Measurements from ENCODE around the gene MAPKAPK3.

Gene MAPKAPK3

DNA sequence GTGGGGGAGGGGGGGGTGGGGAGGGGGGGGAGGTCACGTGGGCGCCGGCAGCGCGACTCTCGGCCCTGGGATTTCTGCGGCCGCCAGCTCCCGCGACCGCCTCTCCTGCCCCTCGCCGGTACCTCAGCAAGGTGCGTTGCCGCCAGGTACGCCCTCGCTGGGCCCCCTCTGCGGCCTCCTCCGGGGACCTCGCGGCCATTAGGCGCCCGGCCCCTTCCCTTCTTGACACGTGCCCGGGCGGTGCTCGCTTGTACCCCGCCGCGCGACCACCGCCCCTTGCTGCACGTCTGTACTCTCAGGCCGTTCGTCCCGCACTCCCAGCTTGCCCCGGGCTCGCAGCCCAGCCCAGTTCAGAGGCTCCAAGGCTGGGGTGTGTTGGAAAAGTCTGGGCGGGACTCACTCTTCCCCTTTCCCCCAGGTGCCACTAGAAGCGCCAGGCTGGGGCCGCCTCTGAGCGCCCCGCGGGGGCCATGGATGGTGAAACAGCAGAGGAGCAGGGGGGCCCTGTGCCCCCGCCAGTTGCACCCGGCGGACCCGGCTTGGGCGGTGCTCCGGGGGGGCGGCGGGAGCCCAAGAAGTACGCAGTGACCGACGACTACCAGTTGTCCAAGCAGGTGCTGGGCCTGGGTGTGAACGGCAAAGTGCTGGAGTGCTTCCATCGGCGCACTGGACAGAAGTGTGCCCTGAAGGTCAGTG, at the start of gene MAPKAPK3:
Gene MAPKAPK3, plus strand, starts transcription at position 56 of the 696 bp plus-strand sequence. Its CDS starts 415 bp downstream, at position 471.
- FAIRE-seq: no peak

DNA sequence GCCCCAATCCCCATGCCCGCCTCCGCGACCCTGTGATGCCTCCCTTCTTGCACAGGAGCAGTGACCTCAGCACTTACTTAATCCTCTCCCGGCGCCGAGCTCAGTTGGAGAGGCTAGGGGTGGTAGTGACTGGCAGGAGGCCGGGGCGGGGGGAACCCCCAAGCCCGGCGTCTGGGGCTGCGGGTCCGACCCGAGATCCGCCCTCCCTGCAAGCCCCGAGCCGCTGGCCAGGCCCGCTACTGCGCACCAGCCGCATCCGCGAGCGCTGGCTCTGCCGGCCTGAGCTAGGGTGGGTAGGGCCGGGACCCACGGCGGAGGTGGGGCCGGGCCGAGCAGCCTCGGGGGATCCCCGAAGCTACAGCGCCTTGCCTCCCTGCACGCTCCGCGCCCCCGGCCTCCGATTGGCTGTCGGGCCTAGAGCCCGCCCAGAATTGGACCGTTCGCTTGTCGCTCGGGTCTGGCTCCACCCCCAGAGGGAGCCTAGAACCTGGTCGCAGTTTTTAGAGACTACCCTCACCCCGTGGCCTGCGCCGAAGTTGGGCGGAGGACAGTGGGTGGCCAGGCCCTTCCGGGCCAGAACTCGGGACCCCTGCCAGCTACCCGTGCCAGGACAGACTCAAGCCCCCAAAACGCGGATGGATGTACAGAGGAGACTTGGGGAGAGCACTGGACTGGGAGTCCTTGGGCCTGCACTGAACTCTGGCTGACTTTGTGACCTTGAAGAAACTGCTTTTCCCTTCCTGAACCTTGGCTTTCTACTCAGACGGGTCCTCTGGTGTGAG, 49.4 kb upstream of the MAPKAPK3 start, which contains the start of gene C3orf18:
Gene C3orf18, minus strand, starts transcription at position 362 of the 782 bp plus-strand sequence. CDS start 2,048 bp downstream, outside the sequence.
- FAIRE-seq: no peak

DNA sequence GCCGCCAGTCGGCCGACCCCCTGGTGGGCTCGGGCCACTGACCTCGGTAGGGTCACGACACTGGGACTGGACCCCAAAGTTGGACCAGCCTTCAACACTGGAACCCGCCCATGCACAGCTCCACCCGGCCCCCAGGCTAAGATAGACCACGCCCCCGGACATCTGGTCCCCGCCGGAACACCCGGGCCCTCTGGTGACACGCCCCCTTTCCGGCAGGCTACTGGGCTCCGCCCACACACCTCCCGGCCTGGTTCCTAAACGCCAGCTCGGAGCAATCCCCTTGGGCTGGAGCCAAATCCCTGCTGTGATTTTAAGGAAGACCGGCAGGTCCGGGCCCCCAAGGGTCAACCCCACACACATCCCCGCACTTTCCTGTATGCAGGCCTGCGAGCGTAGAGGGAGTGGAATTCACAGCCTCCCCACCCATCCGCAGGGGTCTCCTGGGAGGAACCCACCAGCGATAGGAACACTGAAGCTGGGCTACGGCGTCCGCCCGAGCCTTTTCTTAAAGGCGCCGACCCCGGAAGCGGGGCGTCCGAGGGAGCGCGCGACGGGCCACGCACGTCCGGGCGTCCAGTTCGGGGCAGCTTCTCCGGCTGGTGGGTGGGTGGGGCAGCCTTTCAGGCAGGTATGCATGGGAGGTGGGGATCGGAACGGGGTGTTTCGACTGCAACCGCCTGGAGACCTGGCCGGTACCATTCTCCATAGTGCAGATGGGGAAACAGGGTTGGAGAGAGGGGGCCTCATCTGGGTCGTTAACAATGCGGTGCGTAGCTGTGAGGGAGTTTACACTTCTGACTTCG, 47.8 kb upstream of the MAPKAPK3 start, which contains the start of gene HEMK1:
Gene HEMK1, plus strand, starts transcription at position 576 of the 803 bp plus-strand sequence. CDS start 1,583 bp downstream, outside the sequence.
- peak; percentile 95 for FAIRE-seq

DNA sequence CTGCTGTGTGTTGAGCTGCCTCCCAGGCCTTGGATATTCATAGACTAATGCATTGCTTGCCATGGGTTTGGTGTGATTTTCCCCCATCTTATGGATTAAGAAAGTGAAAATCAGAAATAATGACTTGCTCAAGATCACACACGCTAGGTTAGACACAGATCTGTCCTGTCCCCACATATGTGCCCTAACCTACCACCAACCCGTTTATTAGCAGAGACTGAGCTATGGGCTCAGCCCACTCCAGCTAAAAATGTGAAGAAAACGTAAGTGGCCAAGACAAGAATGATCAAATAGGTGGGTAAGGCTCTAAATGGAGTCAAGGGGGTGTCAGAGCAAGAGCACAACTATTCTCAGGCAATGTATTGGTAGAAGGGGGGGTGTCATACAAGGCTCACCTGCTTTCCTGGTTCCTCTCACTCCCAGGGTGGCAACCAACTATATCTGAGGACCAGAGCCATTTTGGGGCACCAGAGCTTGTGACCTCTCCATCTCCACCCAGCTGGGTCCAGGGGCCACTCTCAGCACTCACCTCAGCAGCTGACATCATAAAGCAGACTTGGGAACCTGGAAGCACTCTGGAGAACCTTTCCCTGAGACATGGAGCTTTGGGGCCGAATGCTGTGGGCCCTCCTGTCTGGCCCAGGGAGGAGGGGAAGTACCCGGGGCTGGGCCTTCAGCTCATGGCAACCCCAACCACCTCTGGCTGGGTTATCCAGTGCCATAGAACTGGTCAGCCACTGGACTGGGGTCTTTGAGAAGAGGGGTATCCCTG, 46.3 kb upstream of the MAPKAPK3 start:
- FAIRE-seq: no peak

DNA sequence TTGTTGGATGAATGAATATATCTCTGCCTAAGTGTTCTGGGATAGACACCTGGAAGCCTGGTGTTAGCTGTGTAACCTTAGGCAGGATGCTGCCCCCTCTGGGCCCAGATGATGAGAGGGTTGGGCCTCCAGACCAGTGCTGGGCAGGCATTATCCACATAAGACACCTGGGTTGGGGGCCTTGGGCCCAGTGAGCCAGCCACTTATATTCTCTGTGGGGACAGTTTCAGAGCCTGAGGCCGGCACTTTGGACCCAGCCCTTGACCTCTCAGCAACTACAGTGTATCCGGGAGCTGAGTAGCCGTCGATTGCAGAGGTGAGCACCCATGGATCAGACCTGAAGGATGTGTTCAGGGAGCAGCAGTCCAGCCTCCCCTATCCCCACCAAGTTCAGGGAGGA, 45.5 kb upstream of the MAPKAPK3 start:
- FAIRE-seq: no peak

DNA sequence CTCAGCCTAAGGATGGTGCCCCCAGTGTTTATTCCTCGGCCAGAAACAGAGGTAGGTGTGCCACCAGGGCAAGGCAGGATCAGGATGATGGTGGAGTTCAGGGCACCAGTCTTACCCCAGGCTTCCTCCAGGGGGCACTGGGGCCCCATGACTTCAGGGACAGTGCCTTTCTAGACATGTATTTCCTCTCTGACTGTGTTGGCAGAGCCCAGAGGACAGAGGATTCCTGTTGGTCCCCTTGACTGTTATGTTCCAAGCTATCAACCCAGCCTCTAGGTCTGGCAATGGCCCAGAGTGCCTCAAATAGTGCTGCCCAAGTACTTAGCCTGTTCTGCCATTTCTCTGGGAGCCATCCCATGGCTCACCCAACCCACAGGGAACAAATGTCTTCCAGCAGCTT, 44.8 kb upstream of the MAPKAPK3 start:
- no peak for FAIRE-seq

DNA sequence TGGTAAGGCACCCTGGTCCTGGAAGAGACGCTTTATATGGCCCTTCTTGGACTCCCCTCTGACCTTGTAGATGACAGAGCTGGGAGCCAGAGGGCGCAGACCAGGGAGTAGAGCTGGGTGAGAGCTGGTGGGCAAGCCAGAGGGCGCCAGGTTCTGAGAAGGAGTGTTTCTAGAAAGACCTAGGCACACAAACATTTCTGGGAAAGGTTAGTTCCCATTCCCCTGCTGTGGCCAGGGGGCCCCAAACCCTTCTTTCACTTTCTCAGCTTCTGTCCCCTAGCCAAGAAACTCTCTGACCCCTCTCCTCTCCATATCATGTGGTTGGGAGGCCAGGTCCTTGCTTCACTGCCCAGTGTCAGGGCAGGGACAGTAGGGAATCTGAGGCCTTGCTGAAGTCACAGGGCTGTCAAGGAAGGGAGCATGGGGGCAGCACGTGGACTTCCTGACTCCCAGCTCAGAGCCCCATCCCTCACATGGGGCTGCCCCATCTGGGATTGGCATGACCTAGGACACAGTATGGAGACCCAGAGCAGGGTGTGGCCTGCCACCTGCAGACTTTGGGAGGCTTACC, 44.1 kb upstream of the MAPKAPK3 start:
- FAIRE-seq: no peak

DNA sequence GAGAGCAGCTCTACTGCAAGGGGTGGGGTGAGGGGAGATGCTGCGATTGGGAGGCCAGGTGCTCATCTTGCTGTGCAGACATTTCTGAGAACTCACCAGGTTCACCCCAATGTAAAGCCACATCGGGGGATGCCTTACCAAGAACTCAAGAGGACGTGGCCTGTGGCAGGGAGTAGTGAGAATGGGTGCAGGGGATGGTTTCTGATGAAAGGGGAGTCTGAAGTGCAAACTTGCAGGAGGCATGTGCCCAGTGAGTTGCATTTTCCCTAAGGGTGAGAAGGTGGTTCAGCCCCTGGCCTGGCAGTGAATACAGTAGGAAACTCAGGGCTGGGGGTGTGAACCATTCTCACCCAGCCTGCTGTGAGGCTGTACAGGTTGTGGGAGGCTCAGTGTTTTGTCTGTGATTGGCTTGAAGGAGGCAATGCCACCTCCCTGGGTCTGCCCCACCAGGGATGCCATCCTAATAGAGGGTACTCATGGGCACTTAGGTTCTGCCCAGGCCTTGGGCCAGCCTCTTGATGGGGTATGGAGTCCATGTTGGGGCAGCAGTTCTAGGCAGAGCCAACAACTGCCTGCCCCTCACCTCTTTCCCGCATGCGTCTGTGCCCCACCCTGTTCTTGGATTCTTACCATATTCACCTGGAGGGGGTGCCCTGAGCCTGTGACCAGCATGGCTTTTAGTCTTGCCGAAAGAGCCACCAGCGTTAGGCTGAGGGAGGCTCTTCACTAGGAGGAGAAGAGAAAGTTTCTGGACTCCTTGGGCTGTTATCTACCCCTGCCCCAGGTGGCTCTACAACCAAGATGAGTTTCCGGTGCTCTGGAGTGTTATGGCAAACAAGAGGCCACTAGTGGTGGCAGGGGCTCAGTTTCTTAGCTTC, 43.1 kb upstream of the MAPKAPK3 start:
- FAIRE-seq: no peak

DNA sequence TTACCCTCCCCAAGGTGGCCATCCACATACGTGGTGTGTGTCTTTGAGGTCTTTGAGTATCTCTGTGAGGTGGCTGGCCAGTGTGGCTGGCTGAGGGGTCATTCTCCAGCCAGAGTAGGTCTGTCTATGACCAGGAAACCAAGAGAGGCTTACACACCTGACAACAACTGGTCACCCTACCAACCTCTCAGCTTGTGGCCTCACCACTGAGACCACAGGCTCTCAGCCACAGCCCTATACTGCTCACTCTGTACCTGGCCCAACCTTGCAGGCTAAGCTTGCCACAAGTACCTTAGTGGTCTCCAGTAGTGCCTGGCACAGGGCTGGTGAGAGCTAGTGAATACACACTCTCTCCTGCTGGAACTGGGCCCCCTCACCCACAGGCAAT, 42.5 kb upstream of the MAPKAPK3 start:
- FAIRE-seq: no peak

DNA sequence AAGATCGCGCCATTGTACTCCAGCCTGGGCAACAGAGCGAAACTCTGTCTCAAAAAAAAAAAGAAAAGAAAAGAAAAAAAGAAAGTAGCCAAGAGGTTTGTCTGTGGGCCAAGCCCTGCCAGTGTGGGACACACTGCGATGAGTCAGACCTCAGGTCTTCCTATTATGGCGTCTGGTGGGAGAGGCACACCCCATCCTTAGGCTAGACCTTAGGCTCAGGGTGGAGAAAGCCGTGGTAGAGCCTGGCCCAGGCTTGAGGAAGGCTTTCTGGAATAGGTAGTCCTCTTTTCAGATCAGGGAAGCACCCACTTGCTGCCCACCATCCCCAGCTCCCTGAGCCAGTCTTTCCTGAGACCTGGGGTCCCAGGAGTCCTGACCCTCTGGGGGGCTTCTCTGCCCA, 41.6 kb upstream of the MAPKAPK3 start:
- no peak for FAIRE-seq

DNA sequence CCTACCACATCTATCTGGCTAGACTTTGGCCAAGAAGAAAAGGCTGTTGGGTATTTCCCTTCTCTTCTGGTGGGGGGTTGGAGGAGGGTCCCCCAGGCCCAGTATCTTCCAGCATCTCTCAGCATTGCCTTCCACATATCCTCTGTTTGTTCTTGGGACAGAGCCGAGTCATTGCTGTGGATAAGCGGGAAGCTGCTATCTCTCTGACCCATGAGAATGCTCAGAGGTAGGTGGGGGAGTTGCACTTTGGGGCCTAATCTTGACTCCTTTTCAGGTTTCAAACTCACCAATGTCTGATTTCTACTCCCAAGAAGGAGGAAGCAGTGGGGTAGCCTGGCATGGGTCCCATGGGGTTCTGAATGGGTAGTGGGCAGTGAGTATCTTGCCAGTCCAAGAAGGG, 39.6 kb upstream of the MAPKAPK3 start:
- FAIRE-seq: no peak

DNA sequence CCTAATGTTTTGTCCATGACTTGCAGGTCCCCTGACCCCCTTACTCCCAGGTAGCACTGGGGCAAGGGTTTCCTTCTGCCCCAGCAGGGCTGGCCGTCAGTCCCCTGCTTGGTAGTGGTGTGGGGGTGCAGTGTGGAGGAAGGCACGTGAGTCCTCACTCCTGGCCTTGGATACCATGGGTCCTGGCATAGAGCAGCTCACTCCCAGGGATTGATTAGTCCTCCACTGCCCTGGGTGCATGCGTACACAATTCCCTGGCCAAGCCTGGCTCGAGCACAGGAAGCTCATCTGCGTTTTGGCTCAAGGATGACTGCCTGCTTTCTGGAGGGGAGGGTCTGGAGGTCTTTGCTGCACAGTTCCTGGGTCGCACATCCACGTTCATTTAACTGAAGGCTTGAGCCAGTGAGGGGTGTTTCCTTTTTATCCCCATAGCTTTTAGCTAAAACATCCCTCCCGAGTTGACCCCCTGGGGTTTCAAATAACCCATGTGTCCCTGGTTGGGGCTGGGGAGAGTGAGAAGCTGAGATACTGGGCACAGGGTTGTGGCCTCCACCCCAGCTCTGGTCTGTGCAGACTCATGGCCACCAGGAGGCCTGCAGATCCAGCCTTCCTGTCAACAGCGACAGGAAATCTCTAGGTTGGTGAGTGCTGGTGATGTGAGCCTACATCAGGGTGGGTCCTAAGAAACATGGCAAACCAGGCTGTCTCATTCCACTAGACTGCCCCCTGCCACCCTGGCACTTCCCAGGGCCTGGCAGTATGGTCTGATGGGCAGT, 36.1 kb upstream of the MAPKAPK3 start:
- no peak for FAIRE-seq

DNA sequence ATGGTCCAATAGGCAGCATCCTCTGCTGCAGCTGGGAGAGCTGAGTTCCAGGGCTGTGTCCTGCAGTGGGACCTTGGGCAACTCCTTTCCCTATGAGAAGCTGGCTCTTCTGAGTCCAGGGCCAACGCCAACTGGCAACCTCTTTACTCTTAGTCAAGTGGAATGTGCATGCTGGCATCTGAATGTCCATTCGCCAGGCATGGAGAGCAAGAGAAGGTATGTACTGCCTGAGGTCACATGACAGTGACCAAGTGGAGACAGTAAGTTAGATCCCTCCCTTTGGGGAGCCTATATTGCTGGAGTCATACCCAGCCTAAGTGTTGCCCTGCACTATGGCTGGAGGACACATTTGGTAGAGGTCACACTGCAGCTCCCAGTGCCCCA, 35.5 kb upstream of the MAPKAPK3 start:
- FAIRE-seq: no peak

DNA sequence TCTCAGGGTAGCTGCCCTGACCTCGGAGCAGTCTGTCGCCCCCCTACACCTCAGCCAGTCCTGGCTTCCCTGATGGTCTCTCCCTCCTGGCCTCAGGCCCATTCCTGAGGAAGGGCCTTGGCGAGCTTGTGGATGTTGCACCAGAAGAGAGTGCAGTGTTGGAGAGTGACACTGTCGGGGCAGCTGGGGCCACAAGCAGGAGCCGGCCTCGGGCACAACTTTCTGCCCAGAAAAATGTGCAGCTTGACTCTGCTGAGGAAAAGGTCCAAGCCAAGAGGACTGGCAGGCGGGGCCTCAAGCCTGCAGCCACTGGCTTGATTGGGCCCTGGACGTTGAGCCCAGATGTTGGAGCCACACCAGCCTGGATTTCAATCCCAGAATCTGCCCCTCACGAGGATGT, 34.9 kb upstream of the MAPKAPK3 start:
- FAIRE-seq: no peak

DNA sequence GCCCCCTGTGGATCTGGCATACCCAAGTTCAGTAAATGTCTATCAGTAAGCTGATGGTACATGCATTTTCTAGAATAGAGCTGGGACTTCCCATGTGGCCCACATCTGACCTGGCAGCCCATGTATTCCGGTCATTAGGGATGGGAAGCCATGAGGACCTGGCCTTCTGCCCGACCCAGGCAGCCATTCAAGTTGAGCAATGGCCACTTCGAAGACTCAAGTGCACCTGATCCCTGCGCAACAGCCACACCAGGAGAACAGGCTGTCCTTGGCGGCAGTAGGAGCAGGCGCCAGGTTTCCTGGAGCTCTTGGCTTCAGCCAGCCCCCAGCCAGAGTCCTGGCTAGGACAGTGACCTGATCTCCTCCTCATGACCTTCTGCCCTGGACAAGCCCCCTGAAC, 33.1 kb upstream of the MAPKAPK3 start:
- no peak for FAIRE-seq

DNA sequence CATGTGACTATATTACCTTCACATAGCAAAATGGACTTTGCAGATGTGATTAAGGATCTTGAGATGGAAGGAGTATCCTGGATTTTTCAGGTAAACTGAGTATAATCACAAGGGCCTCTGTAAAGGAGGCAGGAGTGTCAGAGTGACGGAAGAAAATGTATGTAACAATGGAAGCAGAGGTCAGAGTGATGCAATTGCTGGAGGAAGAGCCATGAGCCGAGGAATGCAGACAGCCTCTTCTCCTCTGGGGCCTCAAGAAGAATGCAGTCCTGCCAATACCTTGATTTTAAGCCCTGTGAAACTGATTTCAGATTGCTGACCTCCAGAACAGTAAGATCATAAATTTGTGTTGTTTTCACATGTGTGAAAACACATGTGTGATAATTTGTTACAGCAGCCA, 32.6 kb upstream of the MAPKAPK3 start:
- FAIRE-seq: no peak

DNA sequence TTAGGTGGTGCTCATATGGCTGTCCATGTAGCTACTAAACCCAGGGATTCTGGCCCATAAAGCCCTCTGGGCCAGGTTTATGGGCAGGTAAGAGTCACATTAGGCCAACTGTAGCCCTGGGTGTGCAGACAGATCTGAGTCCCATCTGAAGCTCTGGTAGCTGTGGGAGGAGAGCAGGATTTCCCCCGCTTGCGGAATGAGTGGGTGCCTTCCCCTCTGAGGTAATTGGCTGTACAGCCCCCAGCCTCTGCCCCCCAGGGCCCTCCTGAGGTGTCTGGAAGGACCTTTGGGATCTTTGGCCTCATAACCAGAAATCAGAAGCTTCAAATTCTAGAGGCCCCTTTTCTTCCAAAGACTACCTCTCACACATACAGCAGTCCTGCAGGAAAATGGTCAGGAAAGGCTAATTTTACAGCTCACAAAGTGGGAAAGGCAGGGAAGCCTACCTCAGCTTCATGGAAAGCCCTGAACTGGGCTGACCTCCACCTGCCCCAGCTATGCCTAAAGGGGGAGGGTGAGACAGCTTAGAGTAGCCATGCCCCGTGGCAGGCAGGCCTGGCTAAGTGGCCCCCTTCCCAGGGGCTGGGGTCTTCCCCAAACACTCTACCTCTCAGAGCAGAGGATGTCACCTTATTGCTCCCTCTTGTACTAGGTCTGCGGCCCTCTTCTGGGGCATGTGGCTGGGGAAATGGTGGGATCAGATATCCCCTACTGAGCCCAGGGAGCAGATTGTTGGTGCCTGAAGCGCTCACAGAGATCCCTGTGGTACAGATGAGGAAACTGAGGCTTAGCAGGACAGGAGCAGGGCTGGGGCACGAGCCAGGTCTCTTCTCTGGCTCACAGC, 30.8 kb upstream of the MAPKAPK3 start:
- no peak for FAIRE-seq

DNA sequence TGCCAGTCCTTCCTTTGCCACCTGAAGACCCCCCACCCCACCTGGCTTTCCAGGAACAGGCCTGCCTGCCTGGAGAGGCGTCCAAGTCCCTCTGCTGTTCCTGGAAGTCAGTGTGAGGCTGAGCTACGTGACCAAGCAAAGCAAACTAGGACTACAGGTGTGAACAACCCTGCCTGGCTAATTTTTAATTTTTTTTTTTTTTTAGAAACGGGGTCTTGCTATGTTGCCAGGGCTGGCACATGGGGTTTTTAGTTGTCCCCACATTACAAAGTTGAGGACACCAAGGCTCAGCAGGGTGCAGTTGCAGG, 30.2 kb upstream of the MAPKAPK3 start:
- no peak for FAIRE-seq

DNA sequence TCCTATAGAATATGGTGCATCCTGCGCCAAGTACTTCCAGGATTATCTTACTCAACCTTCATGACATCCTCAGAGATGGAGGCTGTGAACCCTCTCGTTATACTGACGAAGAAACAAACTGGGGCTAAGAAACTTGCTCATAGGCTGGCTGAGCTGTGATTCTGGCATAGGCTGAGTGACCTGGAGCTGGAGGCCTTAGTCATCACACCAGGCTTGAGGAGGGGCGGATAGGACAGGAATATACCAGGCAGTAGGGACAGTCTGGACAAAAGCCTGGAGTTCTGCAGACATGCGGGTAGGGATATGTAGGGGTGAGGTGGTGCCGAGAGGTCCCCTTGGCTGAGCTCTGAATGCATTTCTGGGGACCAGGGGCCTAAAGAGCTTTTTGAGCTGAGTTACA, 29.6 kb upstream of the MAPKAPK3 start:
- FAIRE-seq: no peak
